NK-92 (cell line): ENCODE results near the gene ANAPC5.

Experiments used
- DNase-seq: peaks from one replicate; lab custom pipeline; 2025; ENCODE audit not compliant: unreplicated experiment; lab: John Stamatoyannopoulos, UW

ANAPC5 gene

GRCh38 chr12:121366063-121366459, 13.8 kb upstream of the ANAPC5 start:
- no peak for DNase-seq

GRCh38 chr12:121365416-121366062, 13.3 kb upstream of the ANAPC5 start:
- DNase-seq: no peak

- no peak for DNase-seq
These were observed 12.5 kb upstream of the ANAPC5 start for GRCh38 chr12:121364683-121365121.

DNA sequence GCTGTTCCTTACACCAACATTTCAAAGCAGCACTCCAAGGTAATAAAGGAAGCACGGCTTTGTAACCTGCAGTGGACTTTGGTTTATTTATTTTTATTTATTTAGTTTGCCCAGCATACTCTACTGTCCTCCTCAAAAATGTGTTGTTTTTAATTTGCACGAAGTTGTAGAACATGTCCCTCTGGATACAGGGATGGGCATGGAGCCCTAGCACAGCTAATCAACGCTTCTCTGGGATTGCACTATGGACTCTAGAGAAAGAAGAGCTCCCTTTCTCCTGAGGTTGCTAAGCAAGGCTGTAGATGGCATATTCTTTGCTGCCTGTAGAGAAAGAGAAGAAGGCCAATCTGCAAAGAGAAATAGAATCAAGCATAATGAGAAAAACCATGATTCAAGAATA, 5.9 kb upstream of the ANAPC5 start:
- no peak for DNase-seq

DNA sequence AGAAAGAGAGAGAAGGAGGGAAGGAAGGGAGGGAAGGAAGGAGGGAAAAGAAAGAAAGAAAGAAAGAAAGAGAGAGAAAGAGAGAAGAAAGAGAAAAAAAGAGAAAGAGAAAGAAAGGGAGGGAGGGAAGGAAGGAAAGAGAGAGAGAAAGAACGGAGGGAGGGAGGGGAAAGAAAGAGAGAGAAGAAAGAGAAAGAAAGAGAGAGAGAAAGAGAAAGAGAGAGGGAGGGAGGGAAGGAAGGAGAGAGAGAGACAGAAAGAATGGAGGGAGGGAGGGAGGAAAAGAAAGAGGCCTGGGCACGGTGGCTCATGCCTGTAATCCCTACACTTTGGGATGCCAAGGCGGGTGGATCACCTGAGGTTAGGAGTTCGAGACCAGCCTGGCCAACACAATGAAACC, 5.1 kb upstream of the ANAPC5 start:
- no peak for DNase-seq

DNA sequence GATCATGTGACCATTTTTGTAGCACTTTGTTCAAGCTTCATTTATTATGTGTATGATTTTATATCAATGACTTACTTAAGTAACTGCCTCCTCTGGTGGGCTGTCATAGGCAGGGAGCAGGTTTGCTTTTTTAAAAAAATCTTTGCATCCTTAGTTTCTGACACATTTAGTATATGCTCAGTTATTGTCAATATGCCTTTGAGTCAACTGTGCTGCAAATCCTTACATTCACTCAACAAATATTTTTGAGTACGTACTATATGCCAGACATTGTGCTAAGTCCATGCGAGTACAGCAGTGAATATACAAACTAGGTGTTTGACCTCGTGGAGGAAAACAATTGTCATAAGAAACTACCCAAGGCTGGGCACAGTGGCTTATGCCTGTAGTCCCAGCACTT, 4.4 kb upstream of the ANAPC5 start:
- no peak for DNase-seq

- no peak for DNase-seq
These were observed 3.6 kb upstream of the ANAPC5 start for GRCh38 chr12:121355818-121356217.

DNA sequence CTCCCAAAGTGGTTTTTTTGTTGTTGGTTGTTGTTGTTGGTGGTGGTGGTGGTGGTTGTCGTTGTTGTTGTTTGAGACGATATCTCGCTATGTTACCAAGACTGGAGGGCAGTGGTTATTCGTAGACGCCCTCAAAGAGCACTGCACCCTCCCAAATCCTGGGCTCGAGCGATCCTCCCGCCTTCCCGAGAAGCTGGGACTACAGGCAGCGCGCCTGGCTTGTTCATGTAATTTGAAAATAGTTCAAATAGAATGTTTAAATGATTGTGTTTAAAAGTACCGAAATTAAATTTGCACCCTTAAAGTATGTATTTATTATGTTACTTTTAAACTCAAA, 439 bp upstream of the ANAPC5 start:
- no peak for DNase-seq

DNA sequence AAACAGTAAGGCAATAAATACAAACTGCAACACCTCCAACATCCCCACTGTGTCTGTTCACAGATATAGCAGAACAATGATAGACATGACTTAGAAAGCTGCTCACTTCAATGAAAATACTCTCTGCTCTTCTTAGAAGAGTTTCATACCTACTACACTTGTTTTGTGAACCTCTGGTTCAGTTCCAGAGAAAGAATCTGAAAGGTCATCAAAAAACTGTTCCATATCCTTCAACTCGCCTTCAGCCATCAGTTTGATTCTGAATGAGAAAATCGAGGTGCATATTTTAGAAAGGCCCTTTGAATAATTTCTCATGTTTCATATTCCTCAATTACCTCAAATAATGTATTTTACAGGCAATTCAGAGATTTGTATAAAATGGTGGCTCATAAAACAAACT, 5.5 kb downstream of the ANAPC5 start:
- no peak for DNase-seq

DNA sequence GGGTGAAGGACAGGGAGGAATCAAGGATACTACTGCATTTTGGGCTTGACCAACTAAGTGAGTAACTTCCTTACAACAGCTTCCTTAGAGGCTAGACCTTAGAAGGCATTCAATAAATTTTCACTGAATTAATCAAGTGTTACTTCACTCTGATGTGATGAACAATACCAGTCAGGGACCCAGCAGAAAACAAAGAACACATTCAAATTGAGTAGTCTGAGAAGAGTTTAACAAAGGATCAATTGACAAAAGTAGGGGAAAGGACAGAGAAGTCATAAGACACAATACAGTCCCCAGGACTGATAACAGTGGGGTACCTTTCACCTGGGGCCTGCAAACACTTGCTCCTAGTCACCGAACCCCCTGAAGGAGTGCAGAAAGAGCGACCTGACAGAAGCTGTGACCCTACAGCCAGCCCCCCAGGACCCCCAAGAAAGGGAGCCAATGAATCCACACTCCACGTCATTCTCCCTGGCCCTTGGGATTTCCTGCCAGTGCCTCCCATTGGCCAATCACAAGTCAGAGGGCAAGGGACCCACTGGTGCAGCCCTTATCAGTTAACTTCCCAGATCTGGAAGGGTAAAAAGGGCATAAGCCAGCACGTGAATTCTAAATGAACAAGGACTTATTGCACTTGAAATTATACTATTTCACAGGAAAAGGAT, 6.9 kb downstream of the ANAPC5 start:
- DNase-seq: no peak

GRCh38 chr12:121344506-121344905, 7.7 kb downstream of the ANAPC5 start:
- no peak for DNase-seq

- DNase-seq: no peak
These were observed 14.8 kb downstream of the ANAPC5 start for GRCh38 chr12:121337416-121337815.

DNA sequence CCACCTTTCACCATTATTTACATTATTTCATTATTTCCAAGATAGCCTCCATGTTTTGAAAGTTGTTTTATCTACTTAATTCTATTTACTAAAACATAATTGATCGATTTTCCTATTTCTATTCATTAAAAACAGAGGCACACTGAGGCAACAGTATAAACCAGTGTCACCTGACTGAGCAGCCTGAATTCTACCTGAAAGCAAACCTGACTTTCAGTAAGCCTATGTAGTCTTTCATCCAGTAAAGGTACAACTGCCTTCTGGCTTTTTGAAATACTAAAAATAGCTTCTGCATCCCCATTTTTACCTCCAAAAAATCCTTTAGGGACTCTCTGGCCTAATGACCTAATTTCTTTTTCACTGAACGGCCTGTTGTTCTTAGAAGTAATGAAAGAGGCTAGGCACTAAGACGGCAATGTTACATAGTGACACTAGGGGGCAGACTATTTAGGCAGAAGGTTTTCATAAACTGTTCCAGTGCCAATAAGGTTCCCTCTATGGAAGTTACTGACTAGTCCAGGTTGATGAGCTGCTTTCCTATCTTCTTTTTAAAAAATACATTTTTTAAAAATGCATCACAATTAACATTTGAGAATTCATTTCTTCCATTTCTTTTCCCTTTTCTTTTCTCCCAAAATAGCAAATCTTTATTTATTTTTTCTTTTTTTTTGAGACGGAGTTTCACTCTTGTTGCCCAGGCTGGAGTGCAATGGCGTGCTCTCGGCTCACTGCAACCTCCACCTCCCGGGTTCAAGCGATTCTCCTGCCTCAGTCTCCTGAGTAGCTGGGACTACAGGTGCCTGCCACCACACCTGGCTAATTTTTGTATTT, 17.5 kb downstream of the ANAPC5 start:
- no peak for DNase-seq

DNA sequence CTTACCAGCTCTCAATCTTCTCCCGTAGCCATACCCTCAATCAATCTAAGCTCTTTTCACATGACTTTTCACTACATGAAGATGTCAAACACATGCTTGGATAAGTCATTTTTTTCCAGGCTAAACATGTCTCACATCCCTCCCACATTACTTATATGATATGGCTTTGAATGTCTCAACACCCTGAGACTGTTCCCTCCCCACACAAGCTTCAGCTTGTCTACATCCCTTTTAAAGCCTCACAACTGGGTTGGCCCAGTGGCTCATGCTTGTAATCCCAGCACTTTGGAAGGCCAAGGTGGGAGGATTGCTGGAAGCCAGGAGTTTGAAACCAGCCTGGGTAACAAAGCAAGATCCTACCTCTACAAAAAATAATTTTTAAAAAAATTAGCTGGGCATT, 18.5 kb downstream of the ANAPC5 start:
- DNase-seq: no peak

DNA sequence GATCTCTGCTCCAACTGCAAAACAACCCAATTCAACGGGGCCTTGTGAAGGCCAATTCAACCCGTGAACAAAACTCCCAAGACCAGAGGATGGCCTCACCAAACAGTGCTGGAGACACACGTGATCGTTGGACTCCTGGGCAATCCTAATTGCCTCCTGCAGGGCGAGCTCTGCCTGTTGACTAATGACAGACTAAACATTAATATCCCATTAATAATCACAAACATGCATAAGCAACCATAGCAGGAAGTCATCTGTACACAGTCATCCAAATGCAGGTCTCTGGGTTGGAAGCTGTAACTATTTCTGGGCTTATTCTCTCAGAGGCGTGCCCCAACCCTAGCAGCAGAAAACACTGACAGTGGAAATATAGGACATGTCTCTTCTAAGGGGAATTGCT, 21.0 kb downstream of the ANAPC5 start:
- no peak for DNase-seq

DNA sequence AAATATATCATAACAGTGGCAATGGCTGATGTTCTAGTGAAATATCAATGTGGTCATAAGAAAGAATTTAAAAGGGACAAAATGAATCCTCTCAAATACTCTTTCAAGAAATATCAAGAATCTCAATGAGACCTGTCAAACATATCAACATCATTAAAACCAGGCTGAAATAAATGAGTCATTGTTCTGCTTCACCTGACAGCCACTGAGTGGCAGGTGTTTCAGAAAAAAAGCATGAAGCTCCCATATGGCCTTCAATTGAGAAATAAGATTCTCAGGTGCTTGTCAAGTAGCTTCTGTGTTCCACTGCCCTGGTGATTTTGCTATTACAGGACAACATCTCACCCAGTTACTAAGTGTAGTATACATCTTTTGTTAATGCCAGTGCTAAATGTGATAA, 21.5 kb downstream of the ANAPC5 start:
- DNase-seq: no peak

GRCh38 chr12:121330195-121330594, 22.0 kb downstream of the ANAPC5 start:
- no peak for DNase-seq

DNA sequence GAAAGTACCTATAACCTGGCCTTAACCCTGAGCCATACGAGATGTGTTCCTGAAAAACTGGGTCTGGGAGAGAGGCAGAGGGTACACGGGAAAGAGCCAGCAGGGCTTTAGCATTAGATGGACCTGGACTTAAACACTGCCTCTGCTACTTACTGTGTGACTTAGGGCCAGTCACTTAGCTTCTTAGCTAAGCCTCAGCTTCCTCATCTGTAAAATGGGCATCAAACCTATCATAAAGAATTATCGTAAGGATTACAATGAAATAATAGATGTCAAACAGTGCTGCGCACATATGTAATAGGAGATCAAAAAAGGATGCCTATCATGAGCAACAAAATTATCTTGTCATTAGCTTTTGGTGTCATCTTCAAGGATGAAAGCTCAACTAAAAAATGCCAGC, 23.6 kb downstream of the ANAPC5 start:
- DNase-seq: no peak

GRCh38 chr12:121326996-121327674, 25.1 kb downstream of the ANAPC5 start:
- no peak for DNase-seq

GRCh38 chr12:121325922-121326396, 26.3 kb downstream of the ANAPC5 start:
- no peak for DNase-seq

GRCh38 chr12:121323908-121324307, 28.3 kb downstream of the ANAPC5 start:
- no peak for DNase-seq

GRCh38 chr12:121318121-121318520, 34.1 kb downstream of the ANAPC5 start:
- no peak for DNase-seq
